ENCODE data around the gene IL1F10.

Gene IL1F10, protein sequence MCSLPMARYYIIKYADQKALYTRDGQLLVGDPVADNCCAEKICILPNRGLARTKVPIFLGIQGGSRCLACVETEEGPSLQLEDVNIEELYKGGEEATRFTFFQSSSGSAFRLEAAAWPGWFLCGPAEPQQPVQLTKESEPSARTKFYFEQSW

GRCh38 chr2:113067681-113068080 lies at the start of gene IL1F10:
TSS of gene IL1F10 (plus strand) at chr2:113067970. CDS start at chr2:113072739, 4,769 bp downstream.
- POLR2A ChIA-PET: no interaction called here
- no peak for TF ChIP-seq CTCF (IDR thresholded peaks at IDR 0.05; ENCODE audit: control extremely low read depth, extremely low read depth, low read depth, missing control alignments)
- no peak for DNase-seq (ENCODE audit: extremely low spot score)
- CTCF ChIA-PET: interaction anchor here (1.1 to 1.3 kb wide), 2 partner anchors 70 to 126 kb away, joined by 3 to 5 read pairs; no protein-coding TSS in a partner anchor

DNA sequence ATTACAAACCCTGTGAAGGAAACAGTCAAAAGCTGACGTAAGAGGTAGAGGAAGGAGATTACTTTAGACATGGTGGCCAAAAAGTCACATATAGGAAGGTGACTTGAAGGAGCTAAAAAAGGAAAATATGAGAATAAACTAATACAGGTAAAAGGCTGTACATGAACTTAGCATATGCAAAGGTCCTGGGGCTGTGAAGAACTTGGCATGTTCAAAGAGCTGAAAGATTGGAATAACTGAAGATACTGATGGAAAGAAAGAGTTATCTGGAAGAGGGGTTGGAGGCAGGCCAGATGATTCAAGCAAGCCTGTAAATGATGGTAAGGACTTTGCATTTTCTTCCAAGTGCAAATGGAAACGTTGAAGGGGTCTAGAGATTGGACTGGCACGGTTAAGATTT lies 49.3 kb upstream of the IL1F10 start:
- POLR2A ChIA-PET: no interaction called here
- CTCF ChIA-PET: no interaction called here
- DNase-seq (ENCODE audit: extremely low spot score): no peak
- no peak for TF ChIP-seq CTCF (IDR thresholded peaks at IDR 0.05; ENCODE audit: control extremely low read depth, extremely low read depth, low read depth, missing control alignments)

DNA sequence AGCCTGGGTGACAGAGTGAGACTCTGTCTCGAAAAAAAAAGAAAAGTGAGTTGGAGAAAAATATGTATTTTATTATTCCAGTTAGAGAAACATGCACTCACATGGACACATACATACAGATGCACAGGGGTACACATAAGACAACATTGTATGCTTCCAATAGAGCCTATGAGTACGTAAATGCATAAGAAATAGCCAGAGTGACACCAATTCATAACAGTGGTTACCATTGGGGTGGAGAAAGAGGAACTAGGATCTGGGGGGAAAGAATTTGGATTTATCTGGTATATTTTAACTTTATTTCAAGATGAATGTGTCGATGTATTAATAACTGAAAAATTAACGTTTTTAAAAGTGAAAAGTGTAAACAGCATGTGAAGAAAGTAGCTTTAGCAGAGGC lies 46.5 kb upstream of the IL1F10 start:
- CTCF ChIA-PET: no interaction called here
- POLR2A ChIA-PET: no interaction called here
- TF ChIP-seq CTCF (IDR thresholded peaks at IDR 0.05; ENCODE audit: control extremely low read depth, extremely low read depth, low read depth, missing control alignments): no peak
- no peak for DNase-seq (ENCODE audit: extremely low spot score)

- no peak for DNase-seq (ENCODE audit: extremely low spot score)
- ChIA-PET POLR2A (no interaction called here), CTCF (interaction anchor here (1.1 kb wide), 1 partner anchor 8 kb away, joined by 3 read pairs; no protein-coding TSS in a partner anchor)
- no peak for TF ChIP-seq CTCF (IDR thresholded peaks at IDR 0.05; ENCODE audit: control extremely low read depth, extremely low read depth, low read depth, missing control alignments)
These were observed 43.0 kb upstream of the IL1F10 start for GRCh38 chr2:113024764-113025163.

- TF ChIP-seq CTCF (IDR thresholded peaks at IDR 0.05; ENCODE audit: control extremely low read depth, extremely low read depth, low read depth, missing control alignments): no peak
- DNase-seq (ENCODE audit: extremely low spot score): no peak
- CTCF ChIA-PET: interaction anchor here (1.1 kb wide), 1 partner anchor 7 kb away, joined by 3 read pairs; no protein-coding TSS in a partner anchor
- POLR2A ChIA-PET: no interaction called here
These were observed 42.0 kb upstream of the IL1F10 start for GRCh38 chr2:113025737-113026136.

GRCh38 chr2:113027691-113028090 lies 40.1 kb upstream of the IL1F10 start:
- POLR2A ChIA-PET: no interaction called here
- CTCF ChIA-PET: no interaction called here
- no peak for TF ChIP-seq CTCF (IDR thresholded peaks at IDR 0.05; ENCODE audit: control extremely low read depth, extremely low read depth, low read depth, missing control alignments)
- no peak for DNase-seq (ENCODE audit: extremely low spot score)

All from GM10248 (cell line).